ENCODE results near the gene GUCY1A1. TPM values are rescaled to one million over a fixed set of nuclear protein-coding genes. Genes with fewer than 3 reads are reported as not detected.
A peak's percentile ranks its signal among the peaks of the same experiment; 100 is the strongest.

Gene GUCY1A1
- total RNA-seq, 1 donor from 2014 or later, result 37.1 TPM

DNA sequence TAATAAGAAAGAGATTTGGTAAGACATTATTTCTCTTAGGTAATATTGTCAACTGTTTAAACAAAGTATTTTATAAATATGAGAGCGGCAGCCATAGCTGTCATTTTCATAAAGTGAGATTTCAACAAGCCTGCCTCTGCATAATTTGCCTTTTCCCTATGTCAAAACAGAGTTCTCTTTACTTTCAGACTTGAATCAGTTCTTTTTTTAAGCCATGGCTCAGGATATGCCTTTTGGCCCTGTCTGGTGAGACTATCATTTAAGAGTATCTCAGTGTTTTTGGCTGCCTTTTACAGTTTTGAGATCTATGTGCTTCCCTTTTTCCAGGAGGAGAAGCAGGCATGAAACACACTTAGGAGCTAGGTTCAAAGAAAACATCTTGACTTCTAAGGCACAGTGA, 7.5 kb upstream of the GUCY1A1 start:
- Histone ChIP-seq H3K27me3 (no peaks in the 10 kb centered on the region), H3K27ac (peak overlapping the region; percentile 13 to 49), H3K36me3 (no peaks in the 10 kb centered on the region), H3K4me3 (no peak overlapping the region), H3K4me1 (no peaks in the 10 kb centered on the region), H3K9me3 (peaks cover 0 to 4% of the 10 kb centered on the region in 2 donors)
- TF ChIP-seq, protein P1, sequence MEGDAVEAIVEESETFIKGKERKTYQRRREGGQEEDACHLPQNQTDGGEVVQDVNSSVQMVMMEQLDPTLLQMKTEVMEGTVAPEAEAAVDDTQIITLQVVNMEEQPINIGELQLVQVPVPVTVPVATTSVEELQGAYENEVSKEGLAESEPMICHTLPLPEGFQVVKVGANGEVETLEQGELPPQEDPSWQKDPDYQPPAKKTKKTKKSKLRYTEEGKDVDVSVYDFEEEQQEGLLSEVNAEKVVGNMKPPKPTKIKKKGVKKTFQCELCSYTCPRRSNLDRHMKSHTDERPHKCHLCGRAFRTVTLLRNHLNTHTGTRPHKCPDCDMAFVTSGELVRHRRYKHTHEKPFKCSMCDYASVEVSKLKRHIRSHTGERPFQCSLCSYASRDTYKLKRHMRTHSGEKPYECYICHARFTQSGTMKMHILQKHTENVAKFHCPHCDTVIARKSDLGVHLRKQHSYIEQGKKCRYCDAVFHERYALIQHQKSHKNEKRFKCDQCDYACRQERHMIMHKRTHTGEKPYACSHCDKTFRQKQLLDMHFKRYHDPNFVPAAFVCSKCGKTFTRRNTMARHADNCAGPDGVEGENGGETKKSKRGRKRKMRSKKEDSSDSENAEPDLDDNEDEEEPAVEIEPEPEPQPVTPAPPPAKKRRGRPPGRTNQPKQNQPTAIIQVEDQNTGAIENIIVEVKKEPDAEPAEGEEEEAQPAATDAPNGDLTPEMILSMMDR (IDR thresholded peaks at IDR 0.05), result no peak
- DNase-seq (ENCODE audit: low spot score in 2 of 2), result no peak
- intact Hi-C loops (cut with DNase I), result no loop called here

DNA sequence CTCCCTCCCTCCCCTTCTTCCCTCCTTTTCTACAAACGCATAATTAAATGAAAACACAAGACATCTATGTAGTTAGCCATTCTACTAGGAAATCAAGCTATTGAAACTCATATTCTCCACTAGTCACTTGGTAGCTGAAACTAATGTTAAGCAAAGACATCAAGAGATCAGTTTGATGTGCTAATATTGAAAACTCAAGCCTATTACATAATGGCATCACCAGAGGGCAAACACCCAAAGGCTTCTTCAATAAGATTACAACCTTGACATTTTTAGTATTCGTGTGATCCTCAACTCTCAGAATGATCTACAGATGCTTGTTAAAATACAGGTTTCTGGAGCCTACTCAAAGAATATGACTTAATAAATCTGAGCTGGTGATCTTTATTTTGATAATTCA, 6.2 kb upstream of the GUCY1A1 start:
- H3K27ac ChIP-seq, result no peak overlapping the region
- TF ChIP-seq, protein P1 (IDR thresholded peaks at IDR 0.05), result no peak
- H3K9me3 ChIP-seq, result peaks cover 0 to 4% of the 10 kb centered on the region in 2 donors
- DNase-seq (ENCODE audit: low spot score in 2 of 2), result no peak
- H3K4me1 ChIP-seq, result no peaks in the 10 kb centered on the region
- intact Hi-C loops (cut with DNase I), result loop anchor here (5.0 kb wide), 1 partner anchor 133 kb away; no protein-coding TSS in a partner anchor
- H3K36me3 ChIP-seq, result no peaks in the 10 kb centered on the region
- H3K4me3 ChIP-seq, result no peak overlapping the region
- no peaks in the 10 kb centered on the region for H3K27me3 ChIP-seq

DNA sequence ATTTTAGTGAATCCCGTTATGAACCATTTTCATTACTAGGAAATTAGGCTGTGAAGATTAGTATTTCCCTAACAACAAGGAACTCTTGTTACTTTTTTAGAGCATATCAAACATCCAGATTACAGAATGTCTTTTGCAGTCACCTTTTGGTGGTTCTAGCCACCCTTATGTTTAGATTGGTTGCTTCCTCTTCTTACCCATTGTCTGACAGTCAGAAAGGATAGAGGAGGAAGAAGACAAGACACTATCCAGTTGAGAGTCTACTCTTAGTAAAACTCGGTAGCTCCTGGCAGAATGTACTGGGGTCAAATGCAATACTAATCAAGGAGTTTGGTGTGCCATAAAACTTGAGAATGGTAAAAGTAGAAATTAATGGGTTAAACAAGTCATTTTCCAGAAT, 1.6 kb upstream of the GUCY1A1 start:
- H3K9me3 ChIP-seq, result no peaks in the 10 kb centered on the region
- H3K36me3 ChIP-seq, result no peaks in the 10 kb centered on the region
- H3K27ac ChIP-seq, result peak overlapping the region in 1 of 2 donors; percentile 97
- intact Hi-C loops (cut with DNase I), result no loop called here
- DNase-seq (ENCODE audit: low spot score in 2 of 2), result no peak
- no peaks in the 10 kb centered on the region for H3K4me1 ChIP-seq
- H3K27me3 ChIP-seq, result no peaks in the 10 kb centered on the region
- no peak overlapping the region for H3K4me3 ChIP-seq
- TF ChIP-seq, protein P1 (IDR thresholded peaks at IDR 0.05), result no peak

DNA sequence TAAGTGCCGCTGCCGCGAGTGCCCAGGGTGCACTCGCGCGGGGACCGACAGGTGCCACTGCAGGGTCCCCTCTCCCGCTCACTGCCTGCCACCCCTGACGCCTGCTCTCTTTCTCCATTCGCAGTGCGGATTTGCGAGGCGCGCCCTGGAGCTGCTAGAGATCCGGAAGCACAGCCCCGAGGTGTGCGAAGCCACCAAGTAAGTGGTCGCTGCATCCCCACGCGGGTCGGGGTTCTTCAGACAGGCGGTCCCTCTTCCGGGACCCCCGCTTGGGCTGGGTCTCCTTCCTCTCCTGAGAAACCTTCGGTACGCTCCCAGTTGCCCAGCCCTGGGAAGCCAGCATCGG, 547 bp downstream of the GUCY1A1 start:
- Histone ChIP-seq H3K36me3 (no peaks in the 10 kb centered on the region), H3K4me1 (peaks cover 0 to 13% of the 10 kb centered on the region in 2 donors), H3K27ac (peak overlapping the region; percentile 90 to 97), H3K4me3 (peak overlapping the region; percentile 58 to 85), H3K27me3 (no peaks in the 10 kb centered on the region), H3K9me3 (no peaks in the 10 kb centered on the region)
- intact Hi-C loops (cut with DNase I), result loop anchor here (2.0 kb wide), 3 partner anchors 92 to 286 kb away; partner anchors contain the start of genes CTSO and GUCY1B1
- DNase-seq (ENCODE audit: low spot score in 2 of 2), result peak in 1 of 2 donors; percentile 80
- TF ChIP-seq, protein P1 (IDR thresholded peaks at IDR 0.05), result peak in 2 of 3 experiments; percentile 5 to 14

DNA sequence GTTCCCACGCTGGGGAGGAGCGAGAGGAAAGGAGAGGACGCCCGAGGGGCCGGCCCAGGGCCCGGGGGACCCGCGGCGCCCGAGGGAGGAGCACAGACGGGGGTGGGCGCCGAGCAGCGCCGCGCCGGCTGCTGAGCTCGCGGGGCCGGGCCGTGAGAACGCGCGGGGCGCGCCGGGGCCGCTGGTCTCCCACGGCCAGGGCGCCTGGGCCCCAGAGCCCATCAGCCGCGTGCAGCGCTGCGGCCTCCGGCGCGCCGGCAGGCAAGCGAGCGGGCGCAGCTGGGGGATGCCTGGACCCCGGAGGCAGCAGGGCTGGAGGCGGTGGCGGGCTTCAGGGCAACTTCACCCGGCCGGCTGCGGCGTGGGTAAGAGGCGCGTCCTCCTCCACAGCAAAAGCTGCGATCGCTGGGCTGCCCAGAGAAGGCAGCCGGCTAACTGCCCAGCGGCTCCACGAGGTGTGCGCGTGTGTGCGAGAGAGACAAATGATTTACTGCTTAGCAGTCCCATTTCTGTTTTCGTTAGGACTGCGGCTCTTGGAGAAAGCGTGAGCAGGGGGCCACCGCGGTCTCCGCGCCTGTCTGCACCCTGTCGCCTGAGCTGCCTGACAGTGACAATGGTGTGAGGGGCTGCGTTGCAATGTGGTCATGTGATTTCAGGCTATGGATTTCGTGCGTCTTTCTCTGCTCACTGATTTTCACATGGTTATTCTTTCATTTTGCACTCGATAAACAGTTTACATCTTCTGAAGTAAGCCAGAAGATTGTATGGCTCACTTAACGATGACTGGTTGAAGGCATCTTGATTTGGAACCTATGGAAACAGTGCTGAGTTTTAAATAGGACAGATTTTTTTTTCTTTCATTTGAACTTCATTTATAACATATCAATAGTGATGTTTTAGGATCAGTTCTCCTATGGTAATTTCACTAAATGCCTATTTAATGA, 1.2 kb downstream of the GUCY1A1 start:
- Histone ChIP-seq H3K4me3 (peak overlapping the region; percentile 58 to 85), H3K27ac (peak overlapping the region; percentile 90 to 97), H3K27me3 (no peaks in the 10 kb centered on the region), H3K4me1 (peaks cover 0 to 16% of the 10 kb centered on the region in 2 donors), H3K36me3 (no peaks in the 10 kb centered on the region), H3K9me3 (no peaks in the 10 kb centered on the region)
- intact Hi-C loops (cut with DNase I), result loop anchor here (2.0 kb wide), 3 partner anchors 91 to 285 kb away; partner anchors contain the start of genes CTSO and GUCY1B1
- DNase-seq (ENCODE audit: low spot score in 2 of 2), result peak in 1 of 2 donors; percentile 73
- TF ChIP-seq, protein P1 (IDR thresholded peaks at IDR 0.05), result no peak
